ENCODE data around the gene PRKCE. TPM values are rescaled to one million over a fixed set of nuclear protein-coding genes. Genes with fewer than 3 reads are reported as not detected.
A peak's percentile ranks its signal among the peaks of the same experiment; 100 is the strongest.

The PRKCE gene
- total RNA-seq, 4 donors from 2014 or later, result 5.9 to 21.2 (median 18.5) TPM

DNA sequence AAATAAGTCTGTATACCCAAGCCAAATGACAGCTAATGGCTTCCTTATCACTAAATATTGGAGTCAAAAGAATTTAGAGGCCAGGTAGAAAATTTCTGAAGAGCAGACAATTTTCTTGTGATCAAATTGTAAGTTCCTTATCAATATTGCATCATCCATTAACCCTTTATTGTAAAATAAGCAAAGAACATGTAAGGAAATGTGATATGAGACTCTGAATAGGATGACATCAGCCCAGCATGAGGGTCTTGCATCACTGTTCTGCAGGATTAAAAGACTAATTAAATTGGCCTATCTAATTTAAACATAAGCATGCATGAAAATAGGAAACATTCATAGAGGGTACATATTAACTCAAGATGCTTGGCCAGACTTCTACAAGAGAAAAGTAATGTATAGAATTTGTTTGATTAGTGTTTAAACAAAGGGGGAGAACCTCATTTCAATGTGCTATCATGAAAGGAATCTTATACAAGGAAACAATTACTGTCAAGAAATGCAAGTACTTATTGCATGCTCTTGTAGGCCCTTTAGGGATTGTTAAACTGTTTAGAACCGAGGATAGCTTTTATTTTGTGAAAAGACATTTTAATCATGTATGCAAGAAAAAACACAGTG is 302.9 kb downstream of the PRKCE start:
- Histone ChIP-seq H3K27me3 (no peaks in the 10 kb centered on the region), H3K27ac (no peak overlapping the region), H3K9me3 (no peaks in the 10 kb centered on the region), H3K4me3 (no peak overlapping the region), H3K36me3 (no peaks in the 10 kb centered on the region), H3K4me1 (peaks cover 0 to 6% (median 0%) of the 10 kb centered on the region in 3 donors)
- TF ChIP-seq POLR2A (IDR thresholded peaks at IDR 0.05) (no peak), EP300 (IDR thresholded peaks at IDR 0.05) (no peak), POLR2AphosphoS5 (IDR thresholded peaks at IDR 0.05) (no peak)
- TF ChIP-seq, protein P1, sequence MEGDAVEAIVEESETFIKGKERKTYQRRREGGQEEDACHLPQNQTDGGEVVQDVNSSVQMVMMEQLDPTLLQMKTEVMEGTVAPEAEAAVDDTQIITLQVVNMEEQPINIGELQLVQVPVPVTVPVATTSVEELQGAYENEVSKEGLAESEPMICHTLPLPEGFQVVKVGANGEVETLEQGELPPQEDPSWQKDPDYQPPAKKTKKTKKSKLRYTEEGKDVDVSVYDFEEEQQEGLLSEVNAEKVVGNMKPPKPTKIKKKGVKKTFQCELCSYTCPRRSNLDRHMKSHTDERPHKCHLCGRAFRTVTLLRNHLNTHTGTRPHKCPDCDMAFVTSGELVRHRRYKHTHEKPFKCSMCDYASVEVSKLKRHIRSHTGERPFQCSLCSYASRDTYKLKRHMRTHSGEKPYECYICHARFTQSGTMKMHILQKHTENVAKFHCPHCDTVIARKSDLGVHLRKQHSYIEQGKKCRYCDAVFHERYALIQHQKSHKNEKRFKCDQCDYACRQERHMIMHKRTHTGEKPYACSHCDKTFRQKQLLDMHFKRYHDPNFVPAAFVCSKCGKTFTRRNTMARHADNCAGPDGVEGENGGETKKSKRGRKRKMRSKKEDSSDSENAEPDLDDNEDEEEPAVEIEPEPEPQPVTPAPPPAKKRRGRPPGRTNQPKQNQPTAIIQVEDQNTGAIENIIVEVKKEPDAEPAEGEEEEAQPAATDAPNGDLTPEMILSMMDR (IDR thresholded peaks at IDR 0.05), result no peak
- no peak for ATAC-seq
- WGBS, 2 donors (ENCODE audit: low coverage in 1 of 2), result 88 to 94% methylated on average over 1 of the region's 1 CpG

DNA sequence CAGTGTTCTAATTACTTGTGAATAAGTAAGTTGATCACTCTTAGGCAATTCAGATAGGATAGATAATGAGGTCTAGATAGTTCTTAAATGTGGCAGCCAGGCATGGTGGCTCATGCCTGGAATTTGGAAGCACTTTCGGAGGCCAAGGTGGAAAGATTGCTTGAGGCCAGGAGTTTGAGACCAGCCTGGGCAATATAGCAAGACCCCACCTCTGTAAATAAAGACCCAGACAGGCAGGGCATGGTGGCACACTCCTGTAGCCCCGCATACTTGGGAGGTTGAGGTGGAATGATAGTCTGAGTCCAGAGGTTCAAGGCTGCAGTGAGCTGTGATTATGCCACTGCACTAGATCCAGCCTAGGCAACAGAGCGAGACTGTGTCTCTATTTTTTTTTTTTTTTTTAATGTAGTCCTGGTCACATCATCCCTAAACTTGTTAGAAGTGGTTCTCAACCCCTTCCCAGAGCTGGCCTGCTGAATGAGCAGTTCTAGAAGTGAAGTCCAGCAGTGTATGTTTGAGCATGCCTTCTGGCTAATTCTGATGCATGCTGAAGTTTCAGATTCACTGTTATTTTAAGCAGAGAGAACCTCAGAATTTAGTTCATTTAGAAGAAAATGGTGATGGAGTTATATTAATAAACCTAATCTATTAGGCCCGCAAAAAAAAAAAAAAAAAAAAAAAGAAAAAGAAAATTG is 306.2 kb downstream of the PRKCE start:
- peaks cover 7 to 37% (median 14%) of the 10 kb centered on the region in 3 donors for H3K4me1 ChIP-seq
- H3K27ac ChIP-seq, result no peak overlapping the region
- no peaks in the 10 kb centered on the region for H3K27me3 ChIP-seq
- no peak for ATAC-seq
- TF ChIP-seq, protein P1 (IDR thresholded peaks at IDR 0.05), result no peak
- no peak for TF ChIP-seq POLR2AphosphoS5 (IDR thresholded peaks at IDR 0.05)
- TF ChIP-seq EP300 (IDR thresholded peaks at IDR 0.05), result no peak
- TF ChIP-seq POLR2A (IDR thresholded peaks at IDR 0.05), result no peak
- 92 to 97% methylated on average over 3 to 4 of the region's 4 CpGs for WGBS, 2 donors (ENCODE audit: low coverage in 1 of 2)
- no peaks in the 10 kb centered on the region for H3K36me3 ChIP-seq
- H3K4me3 ChIP-seq, result no peak overlapping the region
- H3K9me3 ChIP-seq, result no peaks in the 10 kb centered on the region

DNA sequence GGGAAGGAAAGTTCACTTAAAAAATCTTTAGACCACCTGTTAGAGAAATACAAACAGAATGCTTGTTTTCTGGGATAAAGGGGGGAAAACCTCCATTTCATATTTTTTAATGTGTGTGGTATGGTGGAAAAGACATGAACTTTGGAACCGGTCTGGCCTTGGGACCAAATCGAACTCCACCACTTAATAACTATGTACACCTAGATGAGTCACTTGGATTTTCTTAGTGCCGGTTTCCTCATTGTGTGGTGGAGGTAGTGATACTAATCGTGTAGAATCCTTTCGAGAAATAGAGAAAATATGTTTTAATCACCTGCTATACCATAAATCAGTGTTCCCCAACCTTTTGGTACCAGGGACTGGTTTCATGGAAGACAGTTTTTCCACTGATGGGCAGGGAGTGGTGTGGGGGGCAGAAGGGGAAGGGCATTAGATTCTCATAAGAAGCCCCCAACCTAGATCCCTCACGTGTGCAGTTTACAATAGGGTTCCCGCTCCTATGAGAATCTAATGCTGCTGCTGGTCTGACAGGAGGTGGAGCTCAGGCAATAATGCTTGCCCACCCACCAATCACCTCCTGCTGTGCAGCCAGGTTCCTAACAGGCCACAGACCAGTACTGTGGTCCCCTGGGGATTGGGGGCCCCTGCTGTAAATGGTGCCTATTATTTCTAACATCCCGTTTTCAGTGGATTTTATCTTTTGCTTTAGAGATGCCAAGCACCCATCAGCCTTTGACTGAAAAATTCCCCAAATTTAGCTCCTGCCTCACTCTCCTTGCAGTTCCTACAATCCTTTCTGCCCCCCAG is 308.8 kb downstream of the PRKCE start:
- H3K9me3 ChIP-seq, result no peaks in the 10 kb centered on the region
- no peak for TF ChIP-seq POLR2AphosphoS5 (IDR thresholded peaks at IDR 0.05)
- TF ChIP-seq POLR2A (IDR thresholded peaks at IDR 0.05), result no peak
- no peak for TF ChIP-seq EP300 (IDR thresholded peaks at IDR 0.05)
- TF ChIP-seq, protein P1 (IDR thresholded peaks at IDR 0.05), result no peak
- H3K36me3 ChIP-seq, result no peaks in the 10 kb centered on the region
- no peaks in the 10 kb centered on the region for H3K27me3 ChIP-seq
- WGBS, 2 donors (ENCODE audit: low coverage in 1 of 2), result 82 to 93% methylated on average over 6 of the region's 8 CpGs
- peaks cover 7 to 63% (median 28%) of the 10 kb centered on the region in 3 donors for H3K4me1 ChIP-seq
- peak overlapping the region in 1 of 4 donors; percentile 74 for H3K27ac ChIP-seq
- H3K4me3 ChIP-seq, result no peak overlapping the region
- no peak for ATAC-seq

DNA sequence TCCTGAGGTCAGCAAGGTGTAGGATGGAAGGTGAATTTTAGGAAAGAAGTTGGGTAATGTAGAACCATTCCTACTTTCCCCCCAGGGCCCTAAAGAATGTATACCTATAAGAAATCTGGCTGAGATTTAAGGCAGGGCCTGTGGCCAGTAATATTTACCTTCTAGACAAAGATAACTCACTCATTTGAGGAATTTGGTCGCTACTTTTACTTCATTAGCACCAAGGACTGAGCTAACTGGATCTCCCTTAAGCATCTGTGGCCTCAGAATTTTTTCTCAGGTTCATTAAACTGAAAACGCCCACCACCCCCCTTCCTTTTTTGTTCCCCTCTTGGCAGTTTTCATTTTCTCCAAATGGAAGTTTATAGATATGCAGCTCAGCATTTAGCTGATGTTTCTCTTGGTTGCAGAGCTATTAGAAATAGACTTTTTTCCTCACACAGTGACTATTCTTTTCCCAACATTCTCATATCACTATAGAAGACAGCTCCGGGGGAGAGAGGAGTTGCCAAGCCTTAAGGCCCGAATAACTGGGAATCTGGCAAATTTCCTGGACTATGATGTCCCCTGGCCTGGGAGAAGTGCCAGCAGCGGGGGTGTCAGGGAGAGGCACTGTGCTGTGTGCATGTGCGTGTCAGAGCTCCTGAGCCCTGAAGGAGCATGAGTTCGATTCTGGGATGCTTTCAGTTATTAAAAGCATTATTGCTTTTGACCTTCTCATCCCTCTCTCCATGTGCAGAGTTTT is 310.9 kb downstream of the PRKCE start:
- TF ChIP-seq, protein P1 (IDR thresholded peaks at IDR 0.05), result no peak
- TF ChIP-seq POLR2AphosphoS5 (IDR thresholded peaks at IDR 0.05), result peak; percentile 72
- no peaks in the 10 kb centered on the region for H3K27me3 ChIP-seq
- H3K27ac ChIP-seq, result peak overlapping the region; percentile 47 to 74 (median 70)
- no peak for ATAC-seq
- WGBS, 2 donors (ENCODE audit: low coverage in 1 of 2), result 9 to 21% methylated on average over 2 to 7 of the region's 7 CpGs
- H3K4me1 ChIP-seq, result peaks cover 7 to 78% (median 28%) of the 10 kb centered on the region in 3 donors
- H3K9me3 ChIP-seq, result no peaks in the 10 kb centered on the region
- H3K36me3 ChIP-seq, result no peaks in the 10 kb centered on the region
- no peak overlapping the region for H3K4me3 ChIP-seq
